Stimulated activated CD4-positive, alpha-beta T cell treated with anti-CD3 and anti-CD28 coated beads, Interleukin-15, amount 100 ng/mL, for 48 hours (primary cell): ENCODE data around the gene ABCA3.
"Not testable (repeated sequence)": the region's sequence is repeated elsewhere in the genome, so short reads cannot be mapped to it uniquely, and the experiment has no call there.

Experiments used
- DNase-seq, 2 donors: peaks; one replicate each; pipeline ENCODE4 v3.0.0-alpha.2; 2020; ENCODE audit warnings: low read depth in 2 of 2

Gene ABCA3

DNA sequence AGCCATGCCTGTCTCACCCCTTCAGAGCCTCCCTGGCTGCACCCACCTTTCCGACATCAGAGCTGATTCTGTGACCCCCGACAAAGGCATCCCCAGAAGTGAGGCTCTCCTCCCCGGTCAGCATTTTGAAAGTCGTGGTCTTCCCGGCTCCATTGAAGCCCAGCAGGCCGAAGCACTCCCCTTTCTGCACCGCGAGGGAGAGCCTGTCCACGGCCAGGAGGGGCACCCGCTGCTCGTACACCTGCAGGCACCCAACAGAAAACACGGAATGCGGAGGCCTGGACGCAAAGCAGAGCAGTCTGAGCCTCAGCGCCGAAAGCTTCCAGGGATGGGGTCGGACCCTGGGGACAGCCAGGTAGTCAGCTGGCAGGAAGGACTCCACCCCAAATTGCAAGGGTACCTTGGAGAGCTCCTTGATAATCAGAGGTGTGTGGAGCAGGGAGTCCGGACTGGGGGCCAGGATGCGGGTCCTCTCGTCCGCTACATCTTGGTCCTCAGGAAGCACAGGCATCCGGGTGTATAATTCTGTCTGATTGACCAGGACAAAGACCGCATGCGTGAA is 59.5 kb downstream of the ABCA3 start:
- DNase-seq, result no peak

DNA sequence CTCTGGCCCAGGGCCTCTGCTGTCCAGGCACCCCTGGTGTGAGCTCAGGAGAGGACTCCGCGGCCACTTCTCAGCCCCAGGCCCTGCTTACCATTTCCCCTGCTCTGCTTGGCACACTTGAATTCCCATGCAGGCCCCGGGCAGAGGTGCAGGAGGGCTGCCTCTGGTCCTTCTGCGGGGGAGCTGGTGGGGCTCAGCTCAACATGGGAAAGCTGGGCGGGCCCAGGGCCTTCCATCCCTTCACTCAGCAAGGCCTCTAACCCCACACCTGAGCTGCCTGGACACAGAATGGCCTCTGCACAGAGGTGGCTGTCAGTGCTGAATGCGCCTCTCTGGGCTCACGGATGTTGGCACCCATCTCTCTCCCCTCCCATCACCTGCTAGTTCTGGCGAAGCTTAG is 60.1 kb downstream of the ABCA3 start:
- no peak for DNase-seq

DNA sequence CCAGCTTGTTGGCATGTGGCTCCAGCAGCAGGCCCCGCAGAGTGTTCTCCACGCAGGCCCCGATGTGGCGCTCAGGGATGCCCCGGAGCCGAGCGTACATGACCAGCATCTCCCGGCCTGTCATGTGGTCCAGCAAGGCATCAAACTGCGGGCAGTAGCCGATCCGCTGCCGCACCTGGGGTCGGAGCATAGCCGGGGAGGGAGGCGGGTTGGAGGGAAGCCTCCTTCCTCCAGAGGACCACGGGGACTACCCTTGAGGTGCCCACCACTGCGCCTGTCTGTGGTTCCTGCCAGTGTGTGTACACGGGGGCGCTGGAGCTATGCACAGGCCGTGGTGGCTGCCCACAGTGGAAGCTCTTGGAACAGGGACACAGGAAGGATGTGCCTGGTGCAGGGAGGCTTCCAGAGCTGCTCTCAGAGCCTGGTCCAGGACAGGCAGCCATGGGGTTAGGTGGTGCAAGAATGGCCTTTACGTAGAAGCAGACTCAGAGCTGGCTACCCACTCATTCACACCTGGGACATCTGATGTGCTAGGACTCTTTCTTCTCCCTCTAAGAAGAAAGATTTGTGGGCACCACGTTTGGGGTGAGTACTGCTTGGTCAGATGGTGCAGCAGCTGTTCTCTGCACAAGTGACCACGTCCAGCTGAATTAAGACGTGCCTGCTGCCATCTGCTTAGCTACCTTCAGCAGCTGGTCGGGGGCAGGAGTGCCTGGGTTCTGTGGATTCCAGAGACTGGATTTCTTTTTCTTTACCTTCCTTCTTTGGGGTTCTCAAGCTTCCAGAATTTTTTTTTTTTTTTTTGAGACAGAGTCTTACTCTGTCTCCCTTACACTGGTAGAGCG is 61.4 kb downstream of the ABCA3 start:
- DNase-seq, result no peak

DNA sequence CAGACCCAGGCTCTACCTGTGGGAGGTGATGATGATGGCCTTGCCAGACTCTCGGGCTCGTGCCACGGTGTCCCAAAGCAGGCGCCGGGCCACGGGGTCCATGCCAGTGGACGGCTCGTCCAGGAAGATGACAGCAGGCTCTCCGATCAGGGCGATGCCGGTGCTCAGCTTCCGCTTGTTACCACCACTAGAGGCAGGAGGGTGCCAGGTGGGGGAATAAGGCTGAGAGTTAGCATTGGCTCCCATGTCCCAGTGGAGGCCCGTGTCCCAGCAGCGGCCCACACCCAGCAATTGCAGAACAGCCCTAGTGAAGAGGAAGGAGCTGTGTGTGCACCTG is 62.3 kb downstream of the ABCA3 start:
- DNase-seq, result no peak

GRCh38 chr16:2277466-2278271 is 62.9 kb downstream of the ABCA3 start:
- DNase-seq, result no peak

DNA sequence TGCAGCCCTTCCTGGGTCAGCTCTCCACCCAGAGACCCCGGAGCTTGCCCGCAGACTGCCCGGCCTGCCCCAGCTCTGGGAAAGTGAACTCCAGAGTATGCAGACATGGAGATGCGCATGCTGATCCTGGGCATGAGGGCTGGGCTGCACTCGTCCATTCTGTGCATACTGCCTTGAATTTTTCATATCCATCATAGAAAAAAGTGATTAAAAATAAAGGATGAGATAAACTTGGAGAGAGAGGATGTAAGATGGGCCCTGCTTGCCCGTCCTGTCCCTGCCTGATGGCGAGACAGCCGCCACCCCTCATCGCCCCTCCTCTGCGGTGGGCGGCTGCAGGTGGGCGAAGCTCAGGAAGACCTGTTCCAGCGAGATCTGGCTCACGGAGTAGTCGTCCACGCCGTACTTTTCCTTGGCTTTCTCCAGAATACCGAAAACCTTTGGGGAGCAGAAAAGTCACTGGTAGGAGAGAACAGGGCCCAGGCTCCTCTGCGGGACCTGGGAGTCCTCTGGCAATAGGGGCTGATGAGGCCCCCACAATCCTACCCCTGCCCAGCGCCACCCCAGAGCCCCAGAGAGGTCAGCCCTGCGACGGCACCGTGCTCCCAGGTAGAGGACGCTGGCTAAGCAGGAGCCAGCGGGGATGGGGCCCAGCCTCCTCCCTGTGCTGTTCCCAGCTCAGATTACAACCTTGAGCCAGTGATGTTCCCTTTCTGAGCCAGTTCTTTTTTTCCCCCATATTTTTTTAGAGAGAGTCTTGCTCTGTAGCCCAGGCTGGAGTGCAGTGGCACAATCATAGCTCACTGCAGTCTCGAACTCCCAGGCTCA is 63.9 kb downstream of the ABCA3 start:
- DNase-seq, result no peak

DNA sequence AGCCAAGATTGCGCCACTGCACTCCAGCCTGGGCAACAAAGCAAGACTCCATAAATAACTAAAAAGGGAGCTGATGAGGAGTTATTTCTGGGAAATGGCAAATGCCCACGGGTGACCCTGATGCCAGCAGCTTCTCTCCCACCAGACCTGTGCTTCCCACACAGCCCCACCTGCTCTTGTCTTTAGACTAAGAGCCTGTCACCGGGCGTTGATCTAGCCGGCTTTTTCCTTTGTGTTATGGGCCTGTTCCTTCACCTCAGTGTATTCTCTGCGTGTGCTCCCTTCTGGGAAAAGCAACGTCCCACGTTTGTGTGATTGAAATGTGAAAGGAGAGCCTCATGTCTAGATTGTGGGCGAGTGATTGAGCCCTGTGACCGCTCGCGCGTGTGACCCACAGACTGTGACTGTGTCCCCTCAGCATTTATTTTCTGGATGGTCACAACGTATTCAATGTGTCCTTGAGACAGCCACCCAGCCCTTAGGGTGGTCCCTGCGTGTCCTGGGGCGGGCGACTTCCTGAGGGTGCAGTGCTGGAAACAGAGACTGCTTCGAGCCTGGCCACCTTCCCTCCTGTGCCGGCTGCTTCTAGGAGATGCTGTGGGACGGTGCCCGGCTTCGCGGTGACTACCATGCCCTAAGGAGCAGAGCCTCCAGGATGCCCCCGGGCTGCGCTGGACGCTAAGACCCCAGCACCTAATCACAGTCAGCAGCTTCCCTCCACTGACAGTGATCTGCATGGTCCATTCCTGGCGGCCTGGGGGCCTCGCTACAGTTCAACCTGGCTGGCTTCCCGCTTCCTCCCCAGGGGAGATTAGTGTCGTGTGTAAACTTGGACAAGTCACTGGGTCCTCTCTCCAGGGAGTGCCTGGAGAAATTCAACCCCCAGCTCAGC is 64.8 kb downstream of the ABCA3 start:
- DNase-seq, result no peak

DNA sequence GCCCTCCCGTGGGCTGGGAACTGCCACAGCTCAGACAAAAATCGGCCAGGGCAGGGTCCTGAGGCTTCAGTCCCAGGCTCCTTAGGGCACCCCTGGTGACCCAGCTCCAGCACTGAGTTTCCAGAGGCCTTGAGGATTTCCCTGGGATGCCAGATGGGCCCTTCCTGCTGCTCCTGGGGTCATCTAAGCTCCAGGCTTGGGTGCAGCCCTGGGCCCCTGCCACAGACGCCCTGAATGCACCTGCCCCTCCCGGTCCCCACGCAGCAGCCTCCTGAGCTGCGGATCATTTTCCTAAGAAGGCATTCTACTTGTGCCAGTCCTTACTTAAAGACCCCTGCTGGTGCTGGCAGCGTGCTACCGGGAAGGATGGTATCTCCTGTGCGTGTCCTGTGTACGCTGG is 66.6 kb downstream of the ABCA3 start:
- no peak for DNase-seq

DNA sequence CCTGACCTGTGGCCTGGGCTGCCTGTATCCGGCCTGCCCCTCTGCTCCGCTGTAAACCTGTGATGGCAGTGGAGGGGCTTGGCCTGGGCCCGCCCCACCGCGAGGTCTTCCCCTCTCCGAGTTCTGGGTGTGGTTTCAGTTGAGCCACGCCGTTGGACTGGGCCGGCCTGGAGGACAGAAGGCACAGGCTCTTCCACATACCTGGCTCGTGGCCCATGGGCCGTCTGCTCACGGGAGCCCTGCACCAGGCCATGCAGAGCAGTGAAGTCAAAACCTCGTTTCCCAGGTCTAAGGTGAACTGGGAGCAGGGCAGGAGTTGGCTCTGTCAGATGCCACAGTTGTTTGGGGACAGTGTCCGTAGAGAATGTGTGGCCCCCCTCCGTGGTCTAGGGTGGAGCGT is 67.0 kb downstream of the ABCA3 start:
- no peak for DNase-seq

DNA sequence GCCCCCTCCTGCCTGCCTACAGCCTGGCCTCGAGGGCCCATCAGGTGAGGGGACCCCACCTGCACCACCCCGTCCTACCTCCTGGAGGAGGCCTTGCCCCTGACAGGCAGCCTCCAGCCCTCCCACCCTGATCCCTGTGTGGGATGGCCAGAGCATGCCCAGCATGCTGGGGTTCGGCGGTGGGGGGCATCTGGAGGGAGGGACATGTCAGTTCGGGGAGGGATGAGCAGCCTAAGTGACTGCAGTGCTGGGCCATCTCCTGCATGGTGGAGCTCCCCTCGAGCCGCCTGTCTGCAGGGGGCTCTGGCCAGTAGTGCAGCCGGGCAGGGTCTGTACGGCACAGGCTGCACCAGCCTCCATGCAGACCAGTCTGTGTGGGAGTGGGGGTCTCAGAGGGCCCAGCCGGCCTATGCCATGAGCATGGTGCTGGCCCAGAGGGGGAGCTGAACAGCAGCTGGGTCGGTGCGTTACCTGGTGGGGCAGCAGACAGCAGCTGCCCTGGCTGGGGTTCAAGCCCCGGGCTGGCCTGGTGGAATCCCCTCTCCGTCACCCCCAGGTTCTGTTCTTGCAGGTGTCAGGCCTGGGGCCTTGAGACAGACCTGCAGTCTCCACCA is 68.6 kb downstream of the ABCA3 start:
- DNase-seq, result no peak

- DNase-seq, result no peak
Observed at GRCh38 chr16:2270588-2271470, 69.7 kb downstream of the ABCA3 start.

DNA sequence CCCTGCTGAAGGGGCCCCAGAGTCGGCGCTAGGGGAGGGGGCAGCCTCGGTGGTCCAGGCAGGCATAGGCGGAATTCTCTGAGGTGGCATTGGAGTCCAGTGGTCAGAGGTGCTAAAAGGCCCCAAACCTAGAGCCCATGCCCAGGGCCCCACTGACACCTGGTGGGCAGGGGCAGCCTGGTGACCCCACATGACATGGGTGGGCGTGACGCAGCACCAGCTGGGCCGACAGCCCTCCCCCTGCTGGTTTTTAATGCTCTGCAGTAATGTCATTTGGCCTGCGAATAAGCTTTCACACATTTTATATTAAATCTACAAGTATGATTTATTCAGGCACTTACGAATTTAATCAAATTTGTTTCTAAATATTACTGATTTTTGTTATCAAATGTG is 70.5 kb downstream of the ABCA3 start:
- DNase-seq, result no peak

- peak; percentile 93 for DNase-seq
Observed at GRCh38 chr16:2267913-2268666, 72.4 kb downstream of the ABCA3 start, which contains the start of gene RNPS1. Gene RNPS1, minus strand, starts transcription at chr16:2268126. Its CDS starts 3,483 bp downstream, at chr16:2264643.

GRCh38 chr16:2267505-2267912 is 73.0 kb downstream of the ABCA3 start:
- peak in 1 of 2 donors; percentile 12 for DNase-seq

- DNase-seq, result not testable (repeated sequence)
Observed at GRCh38 chr16:2266887-2267286, 73.6 kb downstream of the ABCA3 start.

GRCh38 chr16:2263026-2263425 is 77.5 kb downstream of the ABCA3 start:
- DNase-seq, result not testable (repeated sequence)

DNA sequence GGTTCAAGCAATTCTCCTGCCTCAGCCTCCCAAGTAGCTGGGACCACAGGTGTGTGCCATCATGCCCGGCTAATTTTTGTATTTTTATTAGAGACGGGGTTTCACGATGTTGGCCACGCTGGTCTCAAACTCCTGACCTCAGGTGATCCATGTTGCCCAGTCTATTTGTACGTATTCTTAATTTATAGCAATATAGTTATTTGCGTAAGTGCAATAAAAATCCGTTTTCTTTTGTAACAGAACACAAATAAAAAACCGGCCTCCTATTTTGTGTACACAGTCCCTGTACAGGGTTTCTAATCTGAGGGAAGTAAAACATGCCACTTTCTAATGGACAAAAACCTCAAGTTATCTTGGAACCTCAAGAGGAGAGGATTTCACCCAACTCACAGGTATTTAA is 80.3 kb downstream of the ABCA3 start:
- DNase-seq, result no peak

GRCh38 chr16:2258530-2258929 is 82.0 kb downstream of the ABCA3 start:
- not testable (repeated sequence) for DNase-seq

DNA sequence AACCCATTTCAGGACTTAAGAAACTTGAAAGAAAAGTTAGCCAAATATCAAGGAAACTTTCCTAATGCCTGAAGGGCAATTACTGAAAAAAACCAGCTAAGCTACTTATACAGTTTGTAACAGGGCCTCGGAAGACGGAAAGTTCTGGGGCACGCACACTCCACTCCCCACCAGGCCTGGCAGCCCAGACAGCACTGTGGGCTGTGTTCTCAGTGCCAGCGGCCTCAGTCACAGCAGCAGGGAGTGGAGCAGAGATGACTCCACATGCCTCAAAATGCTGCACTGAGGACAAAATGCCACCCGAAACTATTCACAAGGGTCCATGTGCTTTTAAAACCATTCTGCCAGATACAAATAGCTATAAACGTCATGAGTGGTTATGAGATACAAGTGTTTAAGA is 82.8 kb downstream of the ABCA3 start:
- DNase-seq, result no peak
